Omental fat pad (tissue), 4 donors: ENCODE data around the gene ST6GALNAC4. TPM values are rescaled to one million over a fixed set of nuclear protein-coding genes. Genes with fewer than 3 reads are reported as not detected.
A peak's percentile ranks its signal among the peaks of the same experiment; 100 is the strongest.

Source experiments
- ATAC-seq: fragments of 150-250 bp; one replicate; pipeline ENCODE4 v1.9.1; 2016; ENCODE audit warnings: mild to moderate bottlenecking, moderate library complexity; ENCODE audit not compliant: low FRiP score
- DNase-seq: peaks from one replicate; pipeline ENCODE4 v3.0.0-alpha.2; 2019; ENCODE audit warnings: low spot score
- total RNA-seq, 4 donors: library from RNA; depleted of rRNA; stranded (reverse); fragments of >200 nt; gene quantifications; one replicate each; pipeline ENCODE4 v1.1.0, GENCODE V29; 2016
- TF ChIP-seq, protein P1 (sequence below), 3 donors: fragments of 450-650 bp; IDR thresholded peaks; one replicate each; pipeline ENCODE4 v1.5.1; 2016 to 2017; ENCODE audit warnings: antibody characterized with exemption in 3 of 3, mild to moderate bottlenecking in 3 of 3, moderate library complexity in 2 of 3

The ST6GALNAC4 gene
- total RNA-seq, 4 donors from 2014 or later = 26.6 to 78.5 (median 45.0) TPM

DNA sequence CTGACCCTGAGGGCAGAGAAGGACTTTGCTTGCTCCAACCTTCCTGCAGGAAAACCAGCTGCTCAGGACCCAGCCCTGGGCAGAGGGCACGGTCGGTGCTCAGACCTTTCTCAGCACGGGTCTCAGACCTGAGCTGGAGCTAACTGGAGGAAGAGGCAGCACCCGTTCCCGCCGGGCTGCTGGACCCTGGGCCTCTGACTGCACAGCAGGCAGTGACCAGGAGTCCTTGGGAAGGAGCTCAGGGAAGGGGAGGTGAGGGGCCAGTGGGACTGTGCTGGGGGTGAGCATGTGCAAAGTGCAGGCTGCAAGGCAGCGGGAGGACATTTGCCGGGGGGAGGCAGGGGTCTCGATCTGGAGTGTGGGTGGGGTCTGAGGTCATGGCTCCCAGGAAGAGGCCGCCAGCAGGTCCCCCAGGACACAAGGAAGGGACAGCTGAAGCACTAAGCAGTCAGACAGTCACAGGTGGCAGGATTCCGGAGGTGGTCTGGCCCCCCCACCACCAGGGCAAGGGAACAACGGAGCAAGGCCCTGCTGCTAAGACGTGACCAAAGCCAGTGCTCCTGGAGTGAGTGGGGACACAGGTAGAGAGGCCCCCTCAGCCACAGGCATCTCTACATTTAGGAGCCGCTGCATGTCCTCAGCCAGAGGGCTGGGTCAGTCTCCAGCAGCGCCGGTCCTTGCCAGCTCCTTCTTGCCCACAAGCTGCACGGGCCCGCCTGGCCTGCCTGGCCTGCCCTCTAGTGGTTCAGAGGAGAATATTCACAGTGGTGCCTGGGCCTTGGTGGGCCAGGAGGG lies 25.6 kb upstream of the ST6GALNAC4 start:
- no peak for DNase-seq
- TF ChIP-seq, protein P1, sequence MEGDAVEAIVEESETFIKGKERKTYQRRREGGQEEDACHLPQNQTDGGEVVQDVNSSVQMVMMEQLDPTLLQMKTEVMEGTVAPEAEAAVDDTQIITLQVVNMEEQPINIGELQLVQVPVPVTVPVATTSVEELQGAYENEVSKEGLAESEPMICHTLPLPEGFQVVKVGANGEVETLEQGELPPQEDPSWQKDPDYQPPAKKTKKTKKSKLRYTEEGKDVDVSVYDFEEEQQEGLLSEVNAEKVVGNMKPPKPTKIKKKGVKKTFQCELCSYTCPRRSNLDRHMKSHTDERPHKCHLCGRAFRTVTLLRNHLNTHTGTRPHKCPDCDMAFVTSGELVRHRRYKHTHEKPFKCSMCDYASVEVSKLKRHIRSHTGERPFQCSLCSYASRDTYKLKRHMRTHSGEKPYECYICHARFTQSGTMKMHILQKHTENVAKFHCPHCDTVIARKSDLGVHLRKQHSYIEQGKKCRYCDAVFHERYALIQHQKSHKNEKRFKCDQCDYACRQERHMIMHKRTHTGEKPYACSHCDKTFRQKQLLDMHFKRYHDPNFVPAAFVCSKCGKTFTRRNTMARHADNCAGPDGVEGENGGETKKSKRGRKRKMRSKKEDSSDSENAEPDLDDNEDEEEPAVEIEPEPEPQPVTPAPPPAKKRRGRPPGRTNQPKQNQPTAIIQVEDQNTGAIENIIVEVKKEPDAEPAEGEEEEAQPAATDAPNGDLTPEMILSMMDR (IDR thresholded peaks at IDR 0.05) = peak in 1 of 3 donors; percentile 58

DNA sequence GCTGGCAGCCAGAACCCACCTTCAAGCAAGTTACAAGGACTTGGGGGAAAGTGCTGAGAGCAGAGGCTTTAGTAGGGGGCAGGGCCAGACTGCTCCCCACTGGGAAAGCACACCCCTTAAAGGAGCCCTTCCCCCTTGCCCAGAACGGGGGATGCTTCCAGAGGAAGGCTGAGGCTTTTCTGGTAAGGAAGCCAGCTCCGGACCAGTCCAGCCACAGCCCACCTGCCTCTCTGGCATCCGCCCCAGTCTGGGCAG lies 25.0 kb upstream of the ST6GALNAC4 start:
- TF ChIP-seq, protein P1 (IDR thresholded peaks at IDR 0.05) = no peak
- DNase-seq (no peak), ATAC-seq (no peak)

More for the DNA sequence above, 25.6 kb upstream of the ST6GALNAC4 start:
- ATAC-seq = peak; percentile 38

DNA sequence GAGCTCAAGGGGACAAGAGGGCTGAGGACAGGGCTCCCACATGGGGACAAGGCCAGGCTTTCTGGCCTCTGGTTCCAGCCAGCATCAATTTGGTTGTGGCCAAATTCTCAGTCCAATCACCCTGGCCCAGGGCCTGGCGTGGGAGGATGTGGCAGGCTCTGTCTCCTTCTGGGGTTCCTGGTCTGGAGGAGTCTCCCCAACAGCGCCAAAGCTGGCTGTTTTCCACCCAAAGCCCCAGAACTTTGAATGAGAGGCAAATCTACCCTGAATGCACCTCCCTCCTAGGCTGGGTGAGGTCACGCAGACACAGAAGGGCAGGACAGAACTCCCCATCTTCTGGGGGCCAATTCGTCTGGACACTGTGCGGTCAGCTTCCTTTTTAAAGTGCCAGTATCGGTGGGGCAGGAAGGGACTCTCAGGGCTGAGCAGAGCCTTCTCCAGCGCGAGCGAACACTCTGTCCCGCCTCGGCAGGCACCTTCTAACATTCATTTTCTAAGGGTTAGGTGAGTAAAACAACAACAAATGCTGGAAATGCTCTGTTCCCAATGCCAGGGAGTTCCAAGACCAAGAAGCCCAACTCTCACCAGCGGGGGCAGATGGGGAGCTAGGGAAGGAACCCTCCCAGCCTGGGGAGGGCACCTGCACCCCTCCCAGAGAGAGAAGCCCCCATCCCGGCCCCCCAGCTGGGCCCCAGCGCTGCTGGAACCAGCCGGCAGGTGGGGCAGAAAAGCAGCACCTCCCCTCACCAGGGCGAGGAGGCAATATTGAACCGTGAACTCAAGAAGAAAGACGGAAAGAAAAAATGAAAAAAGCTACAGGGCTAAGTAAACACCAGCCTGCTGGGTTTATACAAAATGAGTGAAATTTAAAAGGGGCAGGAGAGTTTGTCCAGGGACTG lies 24.5 kb upstream of the ST6GALNAC4 start:
- TF ChIP-seq, protein P1 (IDR thresholded peaks at IDR 0.05) = no peak
- no peak for ATAC-seq
- DNase-seq = no peak

DNA sequence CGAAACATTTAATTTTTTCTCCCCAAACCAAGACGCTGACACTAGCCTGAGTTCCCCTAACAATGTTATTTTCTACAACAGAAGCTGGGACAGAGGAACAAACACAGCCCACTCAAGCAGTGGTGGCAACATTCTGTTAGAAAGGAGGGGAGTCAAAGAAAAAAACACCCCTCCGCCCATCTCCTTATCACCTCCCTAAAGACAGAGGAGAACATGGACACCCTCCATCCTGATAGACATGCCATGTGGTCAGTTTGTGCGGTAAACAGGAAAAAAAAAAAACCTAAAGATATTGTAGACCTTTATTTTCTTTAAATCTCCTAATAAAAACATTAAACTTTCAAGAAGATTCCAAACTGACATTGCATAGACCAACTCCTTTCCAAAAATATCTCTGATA lies 23.8 kb upstream of the ST6GALNAC4 start:
- TF ChIP-seq, protein P1 (IDR thresholded peaks at IDR 0.05) = no peak
- ATAC-seq (no peak), DNase-seq (no peak)

DNA sequence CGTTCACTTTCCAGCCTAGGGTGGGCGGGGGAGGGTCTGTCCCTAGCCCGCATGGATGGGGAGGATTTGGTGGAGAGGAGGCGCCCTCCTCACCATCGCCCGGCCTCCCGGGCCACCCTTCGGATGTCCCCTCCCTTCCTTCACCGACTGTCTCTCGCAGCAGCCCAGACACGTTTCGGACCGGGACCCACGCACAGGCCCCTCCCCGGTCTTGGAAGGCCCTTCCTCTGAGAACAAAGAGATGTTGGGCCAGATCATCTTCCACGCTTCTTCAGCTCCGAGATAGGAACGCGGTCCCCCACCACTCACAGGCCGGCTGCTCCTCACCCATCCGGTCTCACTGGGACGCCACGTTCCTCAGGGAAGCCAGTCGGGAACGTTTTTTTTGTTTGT lies 21.5 kb upstream of the ST6GALNAC4 start:
- ATAC-seq = peak; percentile 2
- TF ChIP-seq, protein P1 (IDR thresholded peaks at IDR 0.05) = no peak
- DNase-seq = no peak

DNA sequence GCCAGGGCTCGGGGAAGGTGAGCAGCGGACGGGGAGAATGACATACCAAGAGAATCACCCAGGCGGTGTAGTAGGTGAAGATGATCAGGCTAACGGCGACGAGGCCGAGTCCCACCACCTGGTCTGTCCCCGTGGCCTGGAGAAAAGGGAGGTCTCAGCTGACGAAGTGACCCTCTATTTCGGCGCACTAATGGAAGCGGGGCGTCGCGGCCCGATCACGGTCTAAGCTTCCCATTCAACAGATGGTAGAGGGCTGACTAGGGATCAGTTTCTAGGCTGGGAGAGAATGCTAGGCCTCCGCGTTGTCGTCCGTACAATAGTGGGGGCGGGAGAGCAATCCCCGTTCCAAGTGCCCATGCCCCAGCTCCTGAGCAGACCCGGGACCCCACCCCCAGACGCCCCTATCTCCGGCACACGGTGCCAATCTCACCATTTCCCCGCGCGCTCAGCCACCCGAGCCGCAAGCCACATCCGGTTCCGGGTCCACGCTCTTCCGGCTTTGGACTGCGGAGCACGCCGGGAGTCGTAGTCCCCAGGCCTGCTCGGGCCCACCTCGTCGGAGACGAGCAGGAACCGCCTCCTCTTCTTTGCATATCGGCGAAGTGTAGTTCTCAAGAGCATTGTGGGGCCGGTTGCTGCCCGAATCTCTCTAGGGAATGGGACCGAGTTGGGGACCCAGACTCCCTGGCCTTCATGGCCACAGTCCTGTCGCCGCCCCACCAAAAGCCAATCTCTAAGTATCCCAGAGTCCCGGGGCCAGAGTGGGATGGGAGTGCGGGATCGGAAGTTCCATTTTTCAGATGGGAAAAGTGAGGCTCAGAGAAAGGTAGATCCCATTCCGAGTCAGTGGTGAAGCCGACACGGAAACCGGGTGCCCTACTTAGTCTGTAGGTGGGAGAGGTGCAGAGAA lies 20.8 kb upstream of the ST6GALNAC4 start, which contains the start of gene DPM2:
Gene DPM2 (minus strand): TSS at position 467 of the 910 bp plus-strand sequence. CDS start 34 bp downstream, at position 433.
- DNase-seq = no peak
- ATAC-seq = peak; percentile 84
- TF ChIP-seq, protein P1 (IDR thresholded peaks at IDR 0.05) = no peak
